IMR-90 (cell line): ENCODE data around the gene PLD1. TPM values are rescaled to one million over a fixed set of nuclear protein-coding genes. Genes with fewer than 3 reads are reported as not detected.

Experiments
- ATAC-seq: fragments of 200-7000 bp; cut with Tn5 transposase; 2 replicates; pipeline ENCODE4 v1.9.1; 2020; ENCODE audit warnings: low read depth, mild to moderate bottlenecking, moderate library complexity
- BruUV-seq: library from RNA; stranded (reverse); fragments of 400-500 nt; replicated peaks from 2 replicates; lab custom pipeline; 2021; lab: Mats Ljungman, UMichigan
- CTCF ChIA-PET: fragments of 300-600 bp; formaldehyde crosslinking; extraction: SDS; loops from one replicate; lab custom pipeline; 2021; ENCODE audit warnings: antibody characterized with exemption; lab: Yijun Ruan, JAX
- POLR2A ChIA-PET: fragments of 300-600 bp; sonication (Branson Sonifier 250); formaldehyde crosslinking; loops from one replicate; lab custom pipeline; 2022; ENCODE audit warnings: antibody characterized with exemption; ENCODE audit not compliant: unreplicated experiment; lab: Charles Lee
- DNase-seq: peaks from one replicate; pipeline ENCODE4 v3.0.0; 2013
- H2AFZ ChIP-seq: replicated peaks from 2 replicates; pipeline ENCODE3; 2013; ENCODE audit warnings: low read length, mild to moderate bottlenecking; ENCODE audit not compliant: poor library complexity
- H2AK5ac ChIP-seq: 2 replicates; pipeline ENCODE4 v1.6.1; 2013; ENCODE audit warnings: low read depth, low read length, inconsistent platforms
- H2AK9ac ChIP-seq: replicated peaks from 2 replicates; pipeline ENCODE3; 2013; ENCODE audit warnings: mild to moderate bottlenecking, low read depth, low read length, moderate library complexity; ENCODE audit not compliant: poor library complexity
- H2BK120ac ChIP-seq: 2 replicates; pipeline ENCODE4 v1.6.1; 2013; ENCODE audit warnings: low read depth, low read length, inconsistent platforms
- H2BK15ac ChIP-seq: 3 replicates; pipeline ENCODE4 v1.6.1; 2013; ENCODE audit warnings: low read depth, low read length, inconsistent platforms
- H2BK20ac ChIP-seq: 2 replicates; pipeline ENCODE4 v1.6.1; 2013; ENCODE audit warnings: low read depth, mild to moderate bottlenecking, inconsistent platforms, low read length, moderate library complexity
- H2BK5ac ChIP-seq: 2 replicates; pipeline ENCODE4 v1.6.1; 2013; ENCODE audit warnings: mild to moderate bottlenecking, low read depth, low read length, inconsistent platforms; ENCODE audit not compliant: poor library complexity, severe bottlenecking
- H3K14ac ChIP-seq: replicated peaks from 2 replicates; pipeline ENCODE4 v1.6.1; 2013; ENCODE audit warnings: low read depth, low read length, inconsistent platforms
- H3K18ac ChIP-seq: 2 replicates; pipeline ENCODE4 v1.6.1; 2013; ENCODE audit warnings: low read depth, low read length, control low read depth
- H3K23ac ChIP-seq: 2 replicates; pipeline ENCODE4 v1.6.1; 2013; ENCODE audit warnings: low read depth, low read length, inconsistent platforms
- H3K27ac ChIP-seq: 2 replicates; pipeline ENCODE4 v1.5.1; 2013; ENCODE audit warnings: mild to moderate bottlenecking, control low read depth, low read length; ENCODE audit not compliant: insufficient read depth
- H3K27me3 ChIP-seq: 2 replicates; pipeline ENCODE4 v1.6.1; 2013; ENCODE audit warnings: low read length; ENCODE audit not compliant: control insufficient read depth, insufficient read depth
- H3K36me3 ChIP-seq: 2 replicates; pipeline ENCODE4 v1.6.1; 2013; ENCODE audit warnings: low read length, mixed read lengths; ENCODE audit not compliant: control insufficient read depth, insufficient read depth
- H3K4ac ChIP-seq: 2 replicates; pipeline ENCODE4 v1.6.1; 2013; ENCODE audit warnings: low read depth, low read length, inconsistent platforms
- H3K4me1 ChIP-seq: 2 replicates; pipeline ENCODE4 v1.6.1; 2013; ENCODE audit warnings: low read length, mixed read lengths; ENCODE audit not compliant: control insufficient read depth, insufficient read depth
- H3K4me2 ChIP-seq: 2 replicates; pipeline ENCODE4 v1.6.1; 2013; ENCODE audit warnings: low read depth, mild to moderate bottlenecking, control low read depth, low read length, moderate library complexity
- H3K4me3 ChIP-seq: 2 replicates; pipeline ENCODE4 v1.5.1; 2013; ENCODE audit warnings: low read depth, mild to moderate bottlenecking, control low read depth, low read length, moderate library complexity; ENCODE audit not compliant: insufficient read depth
- H3K56ac ChIP-seq: 2 replicates; pipeline ENCODE4 v1.6.1; 2013; ENCODE audit warnings: low read length, inconsistent platforms; ENCODE audit not compliant: insufficient read depth; ENCODE audit errors: extremely low read depth
- H3K79me1 ChIP-seq, 2 experiments: 2 replicates each; pipeline ENCODE4 v1.6.1; 2013; ENCODE audit warnings: low read length in 2 of 2, inconsistent platforms in 1 of 2, low read depth in 1 of 2
- H3K9ac ChIP-seq: 2 replicates; pipeline ENCODE4 v1.6.1; 2013; ENCODE audit warnings: low read depth, low read length, control low read depth
- H3K9me1 ChIP-seq: 2 replicates; pipeline ENCODE4 v1.6.1; 2013; ENCODE audit warnings: low read length, inconsistent platforms; ENCODE audit not compliant: insufficient read depth
- H3K9me3 ChIP-seq: 2 replicates; pipeline ENCODE4 v1.6.1; 2013; ENCODE audit warnings: low read length; ENCODE audit not compliant: control insufficient read depth, insufficient read depth
- H4K20me1 ChIP-seq: 2 replicates; pipeline ENCODE4 v1.6.1; 2013; ENCODE audit warnings: low read length, inconsistent platforms; ENCODE audit not compliant: insufficient read depth
- H4K5ac ChIP-seq: 2 replicates; pipeline ENCODE4 v1.6.1; 2013; ENCODE audit warnings: mild to moderate bottlenecking, low read depth, low read length, control low read depth
- H4K8ac ChIP-seq, 2 experiments: 2 replicates each; pipeline ENCODE4 v1.6.1; 2013; ENCODE audit warnings: low read depth in 2 of 2, low read length in 2 of 2, control low read depth in 1 of 2, inconsistent platforms in 1 of 2
- H4K91ac ChIP-seq: 2 replicates; pipeline ENCODE4 v1.6.1; 2013; ENCODE audit warnings: low read depth, low read length, inconsistent platforms; ENCODE audit not compliant: insufficient read depth
- BHLHE40 ChIP-seq: fragments of 150-350 bp; IDR thresholded peaks from 2 replicates; pipeline ENCODE4 v1.6.1; 2016; ENCODE audit warnings: mild to moderate bottlenecking, low read depth, low read length
- CEBPB ChIP-seq: IDR thresholded peaks from 2 replicates; pipeline ENCODE4 v1.6.1; 2012; ENCODE audit warnings: low read depth, low read length, improper control_type of control experiment
- ELK1 ChIP-seq: fragments of 150-350 bp; IDR thresholded peaks from 2 replicates; pipeline ENCODE4 v1.6.1; 2016; ENCODE audit warnings: low read depth, mild to moderate bottlenecking, low read length, moderate library complexity, borderline replicate concordance
- FOS ChIP-seq: fragments of 150-350 bp; IDR thresholded peaks from 2 replicates; pipeline ENCODE4 v1.6.1; 2016; ENCODE audit warnings: low read depth, low read length
- MAFK ChIP-seq: IDR thresholded peaks from 2 replicates; pipeline ENCODE4 v1.6.1; 2012; ENCODE audit warnings: low read depth, low read length, improper control_type of control experiment
- MAZ ChIP-seq: IDR thresholded peaks from 2 replicates; pipeline ENCODE4 v1.6.1; 2012; ENCODE audit warnings: low read depth, mild to moderate bottlenecking, low read length, improper control_type of control experiment, moderate library complexity, borderline replicate concordance
- MXI1 ChIP-seq: IDR thresholded peaks from 2 replicates; pipeline ENCODE4 v1.6.1; 2012; ENCODE audit warnings: low read depth, mild to moderate bottlenecking, low read length, moderate library complexity, borderline replicate concordance
- NFE2L2 ChIP-seq: fragments of 150-350 bp; IDR thresholded peaks from 2 replicates; pipeline ENCODE4 v1.6.1; 2016; ENCODE audit warnings: low read depth, mild to moderate bottlenecking, low read length
- POLR2A ChIP-seq: IDR thresholded peaks from 2 replicates; pipeline ENCODE4 v1.6.1; 2012; ENCODE audit warnings: mild to moderate bottlenecking, low read depth, low read length
- RAD21 ChIP-seq: IDR thresholded peaks from 2 replicates; pipeline ENCODE4 v1.6.1; 2012; ENCODE audit warnings: low read length, improper control_type of control experiment
- RCOR1 ChIP-seq: IDR thresholded peaks from 2 replicates; pipeline ENCODE4 v1.6.1; 2012; ENCODE audit warnings: mild to moderate bottlenecking, low read length, improper control_type of control experiment; ENCODE audit not compliant: insufficient replicate concordance
- RFX5 ChIP-seq: IDR thresholded peaks from 2 replicates; pipeline ENCODE4 v1.8.0; 2012; ENCODE audit warnings: low read depth, mild to moderate bottlenecking, low read length, moderate library complexity
- WGBS, 2 experiments: methylation state at CpG; one replicate each; pipeline versions ENCODE4 v1.1.5 to v1.1.7; 2013; ENCODE audit warnings: missing lambda C conversion rate in 2 of 2; ENCODE audit not compliant: insufficient read length in 1 of 2; ENCODE audit errors: extremely low coverage in 2 of 2; 5-methylcytosine and 5-hydroxymethylcytosine counted together
- dilution Hi-C: fragments of 300-500 bp; cut with HindIII; formaldehyde crosslinking; loops from one replicate; pipeline ENCODE4 v1.14.3; 2018; ENCODE audit warnings: low sequenced_read_pairs; ENCODE audit not compliant: unreplicated experiment
- in situ Hi-C: fragments of 300-500 bp; cut with MboI; formaldehyde crosslinking; loops from 3 replicates; pipeline ENCODE4 v1.14.3; 2019; ENCODE audit warnings: low sequenced_read_pairs, inconsistent platforms, mixed read lengths
- intact Hi-C: fragments of 100-400 bp; cut with micrococcal nuclease; formaldehyde crosslinking; loops from 2 replicates; pipeline ENCODE4 v1.10.0; 2022
- polyA plus RNA-seq, 3 experiments: library from polyadenylated mRNA; depleted of rRNA; stranded (reverse); fragments of >200 nt; gene quantifications; 2 replicates each; pipeline ENCODE4 v1.2.3, GENCODE V29; 2012; ENCODE audit warnings: low replicate concordance in 1 of 3
- total RNA-seq: library from RNA; depleted of rRNA; stranded (reverse); fragments of >200 nt; gene quantifications from 2 replicates; pipeline ENCODE4 v1.2.3, GENCODE V29; 2012
- TF ChIP-seq, protein P1 (sequence below): conservative IDR thresholded peaks from 2 replicates; pipeline ENCODE4 v1.5.1; 2012; ENCODE audit warnings: mild to moderate bottlenecking, low read depth, low read length, improper control_type of control experiment
- TF ChIP-seq, protein P2 (sequence below): fragments of 150-350 bp; IDR thresholded peaks from 2 replicates; pipeline ENCODE4 v1.6.1; 2017; ENCODE audit warnings: mild to moderate bottlenecking, antibody characterized with exemption, low read length, low read depth

Gene PLD1
- total and polyA plus RNA-seq, 2 of the 4 experiments (the other 2 are of a cell fraction): 3.3 to 9.7 TPM

DNA sequence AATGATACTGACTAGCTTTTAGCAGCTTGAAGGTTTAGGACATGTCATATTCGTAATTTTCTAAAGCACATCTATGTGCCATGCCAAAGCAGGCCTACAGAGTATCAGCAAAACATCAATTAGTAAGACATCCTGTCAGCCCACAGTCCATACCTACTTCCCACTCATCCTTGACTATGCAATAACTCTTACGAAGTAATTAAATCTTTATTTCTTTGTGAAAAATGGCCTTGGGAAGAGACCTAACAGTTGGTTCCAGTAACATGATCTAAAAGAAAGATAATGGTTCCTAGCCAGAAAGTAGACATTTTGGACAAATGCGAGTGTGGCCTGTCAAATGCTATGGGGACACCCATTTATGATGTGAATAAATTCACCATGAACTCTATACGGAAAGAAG is 177.5 kb downstream of the PLD1 start:
- Histone ChIP-seq H3K4me2 (no peak overlapping the region), H4K20me1 (no peaks in the 10 kb centered on the region), H3K23ac (no peak overlapping the region), H2BK120ac (no peak overlapping the region), H3K14ac (no peak overlapping the region), H2AFZ (no peak overlapping the region), H3K56ac (no peak overlapping the region), H2BK20ac (no peak overlapping the region), H3K4ac (no peak overlapping the region), H4K8ac (no peak overlapping the region), H2BK5ac (no peak overlapping the region), H3K79me1 (no peaks in the 10 kb centered on the region), H2AK5ac (no peak overlapping the region), H3K4me1 (no peaks in the 10 kb centered on the region), H2BK15ac (no peak overlapping the region), H3K4me3 (no peak overlapping the region), H3K9ac (no peak overlapping the region), H4K5ac (no peak overlapping the region), H3K9me1 (no peaks in the 10 kb centered on the region), H3K9me3 (no peaks in the 10 kb centered on the region), H4K91ac (no peak overlapping the region), H3K27me3 (no peaks in the 10 kb centered on the region), H3K18ac (no peak overlapping the region), H3K36me3 (no peaks in the 10 kb centered on the region), H3K27ac (no peak overlapping the region), H2AK9ac (no peak overlapping the region)
- no peak for DNase-seq
- BruUV-seq: no TSS peak
- ChIA-PET CTCF (no interaction called here), POLR2A (no interaction called here)
- in situ Hi-C loops (loop anchor here (25.0 kb wide), 1 partner anchor 705 kb away; no protein-coding TSS in a partner anchor), dilution Hi-C loops (no loop called here), intact Hi-C loops (no loop called here)
- TF ChIP-seq RAD21: no peak
- TF ChIP-seq MAFK: no peak
- TF ChIP-seq, protein P1, sequence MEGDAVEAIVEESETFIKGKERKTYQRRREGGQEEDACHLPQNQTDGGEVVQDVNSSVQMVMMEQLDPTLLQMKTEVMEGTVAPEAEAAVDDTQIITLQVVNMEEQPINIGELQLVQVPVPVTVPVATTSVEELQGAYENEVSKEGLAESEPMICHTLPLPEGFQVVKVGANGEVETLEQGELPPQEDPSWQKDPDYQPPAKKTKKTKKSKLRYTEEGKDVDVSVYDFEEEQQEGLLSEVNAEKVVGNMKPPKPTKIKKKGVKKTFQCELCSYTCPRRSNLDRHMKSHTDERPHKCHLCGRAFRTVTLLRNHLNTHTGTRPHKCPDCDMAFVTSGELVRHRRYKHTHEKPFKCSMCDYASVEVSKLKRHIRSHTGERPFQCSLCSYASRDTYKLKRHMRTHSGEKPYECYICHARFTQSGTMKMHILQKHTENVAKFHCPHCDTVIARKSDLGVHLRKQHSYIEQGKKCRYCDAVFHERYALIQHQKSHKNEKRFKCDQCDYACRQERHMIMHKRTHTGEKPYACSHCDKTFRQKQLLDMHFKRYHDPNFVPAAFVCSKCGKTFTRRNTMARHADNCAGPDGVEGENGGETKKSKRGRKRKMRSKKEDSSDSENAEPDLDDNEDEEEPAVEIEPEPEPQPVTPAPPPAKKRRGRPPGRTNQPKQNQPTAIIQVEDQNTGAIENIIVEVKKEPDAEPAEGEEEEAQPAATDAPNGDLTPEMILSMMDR: no peak
- no peak for TF ChIP-seq FOS
- no peak for TF ChIP-seq CEBPB
- TF ChIP-seq, protein P2, sequence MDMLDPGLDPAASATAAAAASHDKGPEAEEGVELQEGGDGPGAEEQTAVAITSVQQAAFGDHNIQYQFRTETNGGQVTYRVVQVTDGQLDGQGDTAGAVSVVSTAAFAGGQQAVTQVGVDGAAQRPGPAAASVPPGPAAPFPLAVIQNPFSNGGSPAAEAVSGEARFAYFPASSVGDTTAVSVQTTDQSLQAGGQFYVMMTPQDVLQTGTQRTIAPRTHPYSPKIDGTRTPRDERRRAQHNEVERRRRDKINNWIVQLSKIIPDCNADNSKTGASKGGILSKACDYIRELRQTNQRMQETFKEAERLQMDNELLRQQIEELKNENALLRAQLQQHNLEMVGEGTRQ: no peak
- no peak for TF ChIP-seq ELK1
- no peak for TF ChIP-seq BHLHE40
- no peak for TF ChIP-seq RFX5
- no peak for TF ChIP-seq NFE2L2
- no peak for TF ChIP-seq MXI1
- TF ChIP-seq POLR2A: no peak
- TF ChIP-seq MAZ: no peak
- no peak for TF ChIP-seq RCOR1
- ATAC-seq: no peak
- no CpG with 5 or more reads among the region's 4 CpGs for WGBS, 2 experiments
